ENCODE results near the gene REC8. TPM values are rescaled to one million over a fixed set of nuclear protein-coding genes. Genes with fewer than 3 reads are reported as not detected.

Gene REC8
- total RNA-seq, 1 donor from 2014 or later, result 46.4 TPM

GRCh38 chr14:24150567-24150966 is 21.3 kb upstream of the REC8 start:
- DNase-seq (ENCODE audit: low read depth), result no peak
- Mint-ChIP-seq H3K36me3 (ENCODE audit: low read depth, unreplicated experiment) (peaks cover 6% of the 10 kb centered on the region), H3K27ac (ENCODE audit: unreplicated experiment) (no peak overlapping the region), H3K4me1 (ENCODE audit: low read depth, unreplicated experiment) (peaks cover 7% of the 10 kb centered on the region), H3K4me3 (ENCODE audit: unreplicated experiment) (peak overlapping the region; percentile 60), H3K27me3 (ENCODE audit: low read depth, unreplicated experiment) (no peaks in the 10 kb centered on the region), H3K9me3 (ENCODE audit: unreplicated experiment) (no peaks in the 10 kb centered on the region)
- Histone ChIP-seq H3K27me3 (ENCODE audit: insufficient read depth, low read length) (no peaks in the 10 kb centered on the region), H3K79me2 (ENCODE audit: insufficient read depth, low read length) (peaks cover 39% of the 10 kb centered on the region), H3K9ac (ENCODE audit: low read length) (no peak overlapping the region), H3K9me3 (ENCODE audit: insufficient read depth, low read depth, low read length) (no peaks in the 10 kb centered on the region), H3K36me3 (ENCODE audit: insufficient read depth, low read length) (peaks cover 38% of the 10 kb centered on the region), H3K27ac (ENCODE audit: low read depth, low read length) (no peak overlapping the region), H3K4me2 (ENCODE audit: low read length) (no peak overlapping the region), H3K4me3 (ENCODE audit: insufficient read depth, low read depth, low read length) (no peak overlapping the region), H3K4me1 (ENCODE audit: insufficient read depth, low read length) (peaks cover 13% of the 10 kb centered on the region), H4K20me1 (ENCODE audit: insufficient read depth, low read length) (peaks cover 36% of the 10 kb centered on the region), H2AFZ (ENCODE audit: low read depth, low read length) (no peak overlapping the region)
- FAIRE-seq, result no peak
- no peak for TF ChIP-seq CTCF (IDR thresholded peaks at IDR 0.05; ENCODE audit: insufficient read depth, low read depth, low read length)
- no peak for TF ChIP-seq EZH2 (IDR thresholded peaks at IDR 0.05; ENCODE audit: insufficient read depth, low read length)

GRCh38 chr14:24150993-24151392 is 20.9 kb upstream of the REC8 start:
- peaks cover 9% of the 10 kb centered on the region for H3K4me1 ChIP-seq (ENCODE audit: insufficient read depth, low read length)
- no peak overlapping the region for H3K27ac ChIP-seq (ENCODE audit: low read depth, low read length)
- H2AFZ ChIP-seq (ENCODE audit: low read depth, low read length), result no peak overlapping the region
- no peak overlapping the region for H3K4me3 ChIP-seq (ENCODE audit: insufficient read depth, low read depth, low read length)
- H3K9ac ChIP-seq (ENCODE audit: low read length), result no peak overlapping the region
- Mint-ChIP-seq H3K4me1 (ENCODE audit: low read depth, unreplicated experiment) (peaks cover 6% of the 10 kb centered on the region), H3K4me3 (ENCODE audit: unreplicated experiment) (no peak overlapping the region), H3K27me3 (ENCODE audit: low read depth, unreplicated experiment) (no peaks in the 10 kb centered on the region), H3K27ac (ENCODE audit: unreplicated experiment) (no peak overlapping the region), H3K9me3 (ENCODE audit: unreplicated experiment) (no peaks in the 10 kb centered on the region), H3K36me3 (ENCODE audit: low read depth, unreplicated experiment) (peaks cover 10% of the 10 kb centered on the region)
- H3K9me3 ChIP-seq (ENCODE audit: insufficient read depth, low read depth, low read length), result no peaks in the 10 kb centered on the region
- FAIRE-seq (no peak), DNase-seq (ENCODE audit: low read depth) (no peak)
- peaks cover 36% of the 10 kb centered on the region for H4K20me1 ChIP-seq (ENCODE audit: insufficient read depth, low read length)
- H3K27me3 ChIP-seq (ENCODE audit: insufficient read depth, low read length), result no peaks in the 10 kb centered on the region
- H3K36me3 ChIP-seq (ENCODE audit: insufficient read depth, low read length), result peaks cover 42% of the 10 kb centered on the region
- no peak overlapping the region for H3K4me2 ChIP-seq (ENCODE audit: low read length)
- peaks cover 35% of the 10 kb centered on the region for H3K79me2 ChIP-seq (ENCODE audit: insufficient read depth, low read length)
- no peak for TF ChIP-seq EZH2 (IDR thresholded peaks at IDR 0.05; ENCODE audit: insufficient read depth, low read length)
- TF ChIP-seq CTCF (IDR thresholded peaks at IDR 0.05; ENCODE audit: insufficient read depth, low read depth, low read length), result no peak

- H3K9me3 Mint-ChIP-seq (ENCODE audit: unreplicated experiment), result no peaks in the 10 kb centered on the region
- FAIRE-seq, result no peak
Measured at GRCh38 chr14:24151404-24152080, 20.3 kb upstream of the REC8 start.

More at GRCh38 chr14:24151404-24152080, 20.3 kb upstream of the REC8 start:
- Histone ChIP-seq H3K9me3 (ENCODE audit: insufficient read depth, low read depth, low read length) (no peaks in the 10 kb centered on the region), H3K9ac (ENCODE audit: low read length) (no peak overlapping the region), H3K4me2 (ENCODE audit: low read length) (no peak overlapping the region), H3K36me3 (ENCODE audit: insufficient read depth, low read length) (peaks cover 45% of the 10 kb centered on the region), H3K4me1 (ENCODE audit: insufficient read depth, low read length) (peaks cover 7% of the 10 kb centered on the region), H3K27ac (ENCODE audit: low read depth, low read length) (no peak overlapping the region), H3K4me3 (ENCODE audit: insufficient read depth, low read depth, low read length) (no peak overlapping the region), H3K27me3 (ENCODE audit: insufficient read depth, low read length) (no peaks in the 10 kb centered on the region), H3K79me2 (ENCODE audit: insufficient read depth, low read length) (peaks cover 34% of the 10 kb centered on the region), H4K20me1 (ENCODE audit: insufficient read depth, low read length) (peaks cover 36% of the 10 kb centered on the region), H2AFZ (ENCODE audit: low read depth, low read length) (no peak overlapping the region)
- no peak for TF ChIP-seq CTCF (IDR thresholded peaks at IDR 0.05; ENCODE audit: insufficient read depth, low read depth, low read length)
- no peak for TF ChIP-seq EZH2 (IDR thresholded peaks at IDR 0.05; ENCODE audit: insufficient read depth, low read length)
- Mint-ChIP-seq H3K4me3 (ENCODE audit: unreplicated experiment) (no peak overlapping the region), H3K4me1 (ENCODE audit: low read depth, unreplicated experiment) (peaks cover 6% of the 10 kb centered on the region), H3K36me3 (ENCODE audit: low read depth, unreplicated experiment) (peaks cover 10% of the 10 kb centered on the region), H3K27ac (ENCODE audit: unreplicated experiment) (no peak overlapping the region), H3K27me3 (ENCODE audit: low read depth, unreplicated experiment) (no peaks in the 10 kb centered on the region)
- DNase-seq (ENCODE audit: low read depth), result no peak
